ENCODE measurements around the gene OR4F6.

OR4F6 gene

GRCh38 chr15:101803676-101804075 lies 367 bp downstream of the OR4F6 start:
- TF ChIP-seq YY1 (IDR thresholded peaks at IDR 0.05; ENCODE audit: low read depth) (no peak), FOXM1 (IDR thresholded peaks at IDR 0.05; ENCODE audit: borderline replicate concordance, low read depth) (no peak), REST (IDR thresholded peaks at IDR 0.05; ENCODE audit: low read depth) (no peak), NFIC (IDR thresholded peaks at IDR 0.05) (no peak), EP300 (IDR thresholded peaks at IDR 0.05; ENCODE audit: borderline replicate concordance) (no peak), TEAD4 (IDR thresholded peaks at IDR 0.05) (no peak), TAF1 (IDR thresholded peaks at IDR 0.05; ENCODE audit: low read depth) (no peak), ZBTB7A (IDR thresholded peaks at IDR 0.05; ENCODE audit: low read depth) (no peak), CEBPB (IDR thresholded peaks at IDR 0.05) (no peak), EGR1 (IDR thresholded peaks at IDR 0.05) (no peak), MAX (IDR thresholded peaks at IDR 0.05) (no peak), TCF12 (IDR thresholded peaks at IDR 0.05; ENCODE audit: low read depth) (no peak), CREB1 (IDR thresholded peaks at IDR 0.05; ENCODE audit: low read depth) (no peak)
- TF ChIP-seq, protein P1, sequence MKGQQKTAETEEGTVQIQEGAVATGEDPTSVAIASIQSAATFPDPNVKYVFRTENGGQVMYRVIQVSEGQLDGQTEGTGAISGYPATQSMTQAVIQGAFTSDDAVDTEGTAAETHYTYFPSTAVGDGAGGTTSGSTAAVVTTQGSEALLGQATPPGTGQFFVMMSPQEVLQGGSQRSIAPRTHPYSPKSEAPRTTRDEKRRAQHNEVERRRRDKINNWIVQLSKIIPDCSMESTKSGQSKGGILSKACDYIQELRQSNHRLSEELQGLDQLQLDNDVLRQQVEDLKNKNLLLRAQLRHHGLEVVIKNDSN (IDR thresholded peaks at IDR 0.05) = no peak

GRCh38 chr15:101804375-101804774 lies 1.1 kb downstream of the OR4F6 start:
- TF ChIP-seq MAX (IDR thresholded peaks at IDR 0.05) (no peak), YY1 (IDR thresholded peaks at IDR 0.05; ENCODE audit: low read depth) (no peak), ZBTB7A (IDR thresholded peaks at IDR 0.05; ENCODE audit: low read depth) (no peak), TAF1 (IDR thresholded peaks at IDR 0.05; ENCODE audit: low read depth) (no peak), FOXM1 (IDR thresholded peaks at IDR 0.05; ENCODE audit: borderline replicate concordance, low read depth) (no peak), NFIC (IDR thresholded peaks at IDR 0.05) (no peak), CREB1 (IDR thresholded peaks at IDR 0.05; ENCODE audit: low read depth) (no peak)
- TF ChIP-seq, protein P1 (IDR thresholded peaks at IDR 0.05) = no peak

- TF ChIP-seq, protein P1 (IDR thresholded peaks at IDR 0.05) = no peak
- TF ChIP-seq REST (IDR thresholded peaks at IDR 0.05; ENCODE audit: low read depth) (no peak), EGR1 (IDR thresholded peaks at IDR 0.05) (no peak), FOXM1 (IDR thresholded peaks at IDR 0.05; ENCODE audit: borderline replicate concordance, low read depth) (no peak), TAF1 (IDR thresholded peaks at IDR 0.05; ENCODE audit: low read depth) (no peak)
Measured at GRCh38 chr15:101804941-101805340, 1.6 kb downstream of the OR4F6 start.

GRCh38 chr15:101805605-101806345 lies 2.5 kb downstream of the OR4F6 start:
- TF ChIP-seq ZBTB7A (IDR thresholded peaks at IDR 0.05; ENCODE audit: low read depth) = no peak
- no peak for TF ChIP-seq NFIC (IDR thresholded peaks at IDR 0.05)
- no peak for TF ChIP-seq REST (IDR thresholded peaks at IDR 0.05; ENCODE audit: low read depth)
- TF ChIP-seq TCF12 (IDR thresholded peaks at IDR 0.05; ENCODE audit: low read depth) = no peak
- TF ChIP-seq, protein P1 (IDR thresholded peaks at IDR 0.05) = no peak
- TF ChIP-seq CEBPB (IDR thresholded peaks at IDR 0.05) = no peak
- TF ChIP-seq TEAD4 (IDR thresholded peaks at IDR 0.05) = no peak
- no peak for TF ChIP-seq EGR1 (IDR thresholded peaks at IDR 0.05)
- TF ChIP-seq MAX (IDR thresholded peaks at IDR 0.05) = no peak
- no peak for TF ChIP-seq TAF1 (IDR thresholded peaks at IDR 0.05; ENCODE audit: low read depth)
- TF ChIP-seq RAD21 (IDR thresholded peaks at IDR 0.05; ENCODE audit: low read depth) = no peak
- TF ChIP-seq FOXM1 (IDR thresholded peaks at IDR 0.05; ENCODE audit: borderline replicate concordance, low read depth) = no peak
- no peak for TF ChIP-seq YY1 (IDR thresholded peaks at IDR 0.05; ENCODE audit: low read depth)
- TF ChIP-seq EP300 (IDR thresholded peaks at IDR 0.05; ENCODE audit: borderline replicate concordance) = no peak

Measured in Ishikawa (cell line).